Measurements from ENCODE around the gene WWOX.

Gene WWOX

DNA sequence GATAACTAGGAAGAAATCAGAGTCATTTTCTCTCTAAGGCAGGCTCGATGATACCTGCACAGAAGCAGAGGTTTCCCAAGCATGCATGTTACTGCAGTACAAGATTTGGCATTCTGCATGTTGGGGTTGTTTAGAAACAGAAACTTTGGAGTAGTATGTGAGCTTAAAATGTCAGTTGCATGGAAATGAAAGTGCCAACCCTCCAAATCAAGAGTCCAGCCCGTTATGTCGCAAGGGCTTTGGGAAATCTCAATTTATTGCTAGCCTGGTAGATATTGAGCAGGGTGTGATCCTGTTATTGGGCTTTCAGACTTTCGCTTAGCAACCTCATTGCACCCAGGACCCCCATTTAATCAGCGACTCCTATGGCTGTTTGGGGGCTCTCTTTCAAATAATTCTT, 1010.3 kb downstream of the WWOX start:
- no peak overlapping the region for H3K4me3 ChIP-seq (ENCODE audit: control insufficient read depth, low read depth, low read length)
- no peak for DNase-seq (ENCODE audit: low read depth)
- TF ChIP-seq, protein P1, sequence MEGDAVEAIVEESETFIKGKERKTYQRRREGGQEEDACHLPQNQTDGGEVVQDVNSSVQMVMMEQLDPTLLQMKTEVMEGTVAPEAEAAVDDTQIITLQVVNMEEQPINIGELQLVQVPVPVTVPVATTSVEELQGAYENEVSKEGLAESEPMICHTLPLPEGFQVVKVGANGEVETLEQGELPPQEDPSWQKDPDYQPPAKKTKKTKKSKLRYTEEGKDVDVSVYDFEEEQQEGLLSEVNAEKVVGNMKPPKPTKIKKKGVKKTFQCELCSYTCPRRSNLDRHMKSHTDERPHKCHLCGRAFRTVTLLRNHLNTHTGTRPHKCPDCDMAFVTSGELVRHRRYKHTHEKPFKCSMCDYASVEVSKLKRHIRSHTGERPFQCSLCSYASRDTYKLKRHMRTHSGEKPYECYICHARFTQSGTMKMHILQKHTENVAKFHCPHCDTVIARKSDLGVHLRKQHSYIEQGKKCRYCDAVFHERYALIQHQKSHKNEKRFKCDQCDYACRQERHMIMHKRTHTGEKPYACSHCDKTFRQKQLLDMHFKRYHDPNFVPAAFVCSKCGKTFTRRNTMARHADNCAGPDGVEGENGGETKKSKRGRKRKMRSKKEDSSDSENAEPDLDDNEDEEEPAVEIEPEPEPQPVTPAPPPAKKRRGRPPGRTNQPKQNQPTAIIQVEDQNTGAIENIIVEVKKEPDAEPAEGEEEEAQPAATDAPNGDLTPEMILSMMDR (IDR thresholded peaks at IDR 0.05; ENCODE audit: control insufficient read depth, insufficient read depth, low read depth, low read length, missing control alignments) = no peak

- no peak for DNase-seq (ENCODE audit: low read depth)
- TF ChIP-seq, protein P1 (IDR thresholded peaks at IDR 0.05; ENCODE audit: control insufficient read depth, insufficient read depth, low read depth, low read length, missing control alignments) = no peak
Observed at GRCh38 chr16:79110242-79110641, 1010.8 kb downstream of the WWOX start.

GRCh38 chr16:79110953-79111352, 1011.5 kb downstream of the WWOX start:
- H3K4me3 ChIP-seq (ENCODE audit: control insufficient read depth, low read depth, low read length) = no peak overlapping the region
- DNase-seq (ENCODE audit: low read depth) = no peak
- TF ChIP-seq, protein P1 (IDR thresholded peaks at IDR 0.05; ENCODE audit: control insufficient read depth, insufficient read depth, low read depth, low read length, missing control alignments) = no peak

More at GRCh38 chr16:79110242-79110641, 1010.8 kb downstream of the WWOX start:
- H3K4me3 ChIP-seq (ENCODE audit: control insufficient read depth, low read depth, low read length) = no peak overlapping the region

DNA sequence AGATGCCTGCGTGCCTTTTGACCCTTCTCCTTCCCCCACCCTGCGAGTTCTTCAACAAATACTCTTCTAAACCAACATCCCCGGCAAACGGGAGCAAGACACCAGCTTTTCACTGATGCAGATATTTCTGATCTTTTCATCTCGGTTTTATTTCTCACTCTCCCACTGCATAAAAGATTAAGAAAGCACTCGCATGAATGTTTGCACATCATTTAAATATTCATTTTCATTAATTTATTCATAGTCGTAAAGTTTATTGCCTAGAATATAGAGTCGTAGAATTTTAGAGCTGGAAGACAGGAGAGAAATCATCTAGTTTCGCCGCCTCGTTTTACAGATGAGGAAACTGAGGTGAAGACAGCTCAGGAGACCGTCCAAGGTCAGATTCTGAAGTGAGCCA, 1013.0 kb downstream of the WWOX start:
- no peak for DNase-seq (ENCODE audit: low read depth)
- no peak overlapping the region for H3K4me3 ChIP-seq (ENCODE audit: control insufficient read depth, low read depth, low read length)
- TF ChIP-seq, protein P1 (IDR thresholded peaks at IDR 0.05; ENCODE audit: control insufficient read depth, insufficient read depth, low read depth, low read length, missing control alignments) = no peak

GRCh38 chr16:79113826-79114225, 1014.4 kb downstream of the WWOX start:
- no peak for DNase-seq (ENCODE audit: low read depth)
- TF ChIP-seq, protein P1 (IDR thresholded peaks at IDR 0.05; ENCODE audit: control insufficient read depth, insufficient read depth, low read depth, low read length, missing control alignments) = no peak
- no peak overlapping the region for H3K4me3 ChIP-seq (ENCODE audit: control insufficient read depth, low read depth, low read length)

GRCh38 chr16:79114759-79115158, 1015.3 kb downstream of the WWOX start:
- TF ChIP-seq, protein P1 (IDR thresholded peaks at IDR 0.05; ENCODE audit: control insufficient read depth, insufficient read depth, low read depth, low read length, missing control alignments) = no peak
- H3K4me3 ChIP-seq (ENCODE audit: control insufficient read depth, low read depth, low read length) = no peak overlapping the region
- DNase-seq (ENCODE audit: low read depth) = no peak

DNA sequence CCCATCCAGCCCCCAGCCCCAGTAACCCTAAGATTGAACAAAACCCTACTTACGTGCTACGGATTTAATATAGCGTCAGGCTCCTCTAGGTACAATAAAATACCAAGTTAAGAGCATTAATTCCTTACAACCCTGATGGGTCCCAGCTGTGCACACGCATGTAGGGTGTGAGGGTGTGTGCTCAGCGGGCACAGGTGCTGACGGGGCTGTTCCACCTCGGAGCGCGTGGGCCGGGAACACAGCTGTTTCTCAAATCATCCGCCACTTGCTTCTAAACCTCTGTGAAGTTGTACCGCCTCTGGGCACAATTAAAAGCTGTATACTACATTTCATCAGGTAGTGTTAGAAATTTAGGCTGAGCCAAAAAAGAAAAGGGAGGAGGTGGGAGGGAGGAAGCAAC, 1022.5 kb downstream of the WWOX start:
- TF ChIP-seq, protein P1 (IDR thresholded peaks at IDR 0.05; ENCODE audit: control insufficient read depth, insufficient read depth, low read depth, low read length, missing control alignments) = no peak
- no peak for DNase-seq (ENCODE audit: low read depth)
- no peak overlapping the region for H3K4me3 ChIP-seq (ENCODE audit: control insufficient read depth, low read depth, low read length)
